Stimulated activated effector memory CD8-positive, alpha-beta T cell treated with anti-CD3 and anti-CD28 coated beads, Interleukin-12 subunit alpha, Interleukin-12 subunit beta, amount 100 ng/mL, for 72 hours (primary cell): ENCODE data around the gene ANKRD10.

Source experiments
- ATAC-seq: fragments of 150-1000 bp; cut with Tn5 transposase; 2 replicates; pipeline ENCODE4 v1.10.0; 2021
- DNase-seq, 2 donors: peaks; one replicate each; pipeline ENCODE4 v3.0.0; 2021 to 2022; ENCODE audit warnings: low spot score in 2 of 2
- H3K27ac Mint-ChIP-seq: one replicate; pipeline ENCODE4 v1.8.0; 2022; ENCODE audit warnings: mild to moderate bottlenecking, mixed read lengths
- H3K36me3 Mint-ChIP-seq: one replicate; pipeline ENCODE4 v1.8.0; 2022; ENCODE audit warnings: mild to moderate bottlenecking, mixed read lengths
- H3K4me1 Mint-ChIP-seq: one replicate; pipeline ENCODE4 v1.8.0; 2022; ENCODE audit warnings: mixed read lengths
- H3K4me3 Mint-ChIP-seq: one replicate; pipeline ENCODE4 v1.8.0; 2022; ENCODE audit warnings: mild to moderate bottlenecking, mixed read lengths
- H3K9me3 Mint-ChIP-seq: one replicate; pipeline ENCODE4 v1.8.0; 2022; ENCODE audit warnings: mixed read lengths

The ANKRD10 gene

DNA sequence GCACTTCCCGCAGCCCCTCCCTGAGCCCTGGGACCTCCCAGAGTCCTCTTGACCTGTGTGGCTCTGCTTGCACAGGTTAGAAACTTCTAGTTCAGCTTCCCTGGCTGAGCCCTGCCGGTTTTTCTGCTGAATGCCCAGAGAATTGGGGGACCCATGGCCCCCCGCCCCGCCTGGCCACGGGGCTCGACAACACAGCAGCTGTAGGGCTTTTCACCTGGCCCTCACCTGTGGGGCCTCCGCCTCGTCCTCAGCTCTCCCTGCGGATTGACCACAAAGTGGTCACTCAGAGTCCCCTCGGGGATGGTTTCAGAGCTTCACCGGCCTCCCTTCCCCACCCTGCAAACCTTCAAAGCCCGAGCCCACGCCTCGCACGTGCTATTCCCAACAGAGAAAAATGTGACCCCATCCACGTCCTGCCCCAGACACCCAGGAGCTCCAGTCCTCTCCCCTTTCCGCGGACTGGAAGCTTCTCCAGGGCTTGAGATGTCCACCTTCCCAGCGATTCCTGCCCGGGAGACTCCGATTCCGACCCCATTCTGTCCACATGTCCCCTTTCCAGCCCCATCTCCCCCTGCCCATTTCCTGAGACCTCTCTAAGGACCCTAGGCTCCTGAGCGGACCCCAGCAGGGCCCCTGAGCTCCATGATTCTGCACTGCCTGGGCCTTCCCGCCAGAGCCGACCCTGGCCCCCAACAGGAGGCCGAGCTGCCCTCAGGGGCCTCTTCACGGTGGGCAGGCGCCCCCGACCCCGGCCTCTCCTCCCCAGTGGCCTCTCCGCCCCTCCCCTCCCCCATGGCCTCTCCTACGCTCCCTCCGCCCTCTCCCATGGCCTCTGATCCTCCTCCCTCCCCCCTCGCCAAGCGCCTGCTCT lies 41.9 kb downstream of the ANKRD10 start:
- Mint-ChIP-seq H3K4me1 (peaks cover 22% of the 10 kb centered on the region), H3K9me3 (no peaks in the 10 kb centered on the region), H3K36me3 (peaks cover 5% of the 10 kb centered on the region), H3K27ac (no peak overlapping the region), H3K4me3 (no peak overlapping the region)
- ATAC-seq (no peak), DNase-seq (no peak)

DNA sequence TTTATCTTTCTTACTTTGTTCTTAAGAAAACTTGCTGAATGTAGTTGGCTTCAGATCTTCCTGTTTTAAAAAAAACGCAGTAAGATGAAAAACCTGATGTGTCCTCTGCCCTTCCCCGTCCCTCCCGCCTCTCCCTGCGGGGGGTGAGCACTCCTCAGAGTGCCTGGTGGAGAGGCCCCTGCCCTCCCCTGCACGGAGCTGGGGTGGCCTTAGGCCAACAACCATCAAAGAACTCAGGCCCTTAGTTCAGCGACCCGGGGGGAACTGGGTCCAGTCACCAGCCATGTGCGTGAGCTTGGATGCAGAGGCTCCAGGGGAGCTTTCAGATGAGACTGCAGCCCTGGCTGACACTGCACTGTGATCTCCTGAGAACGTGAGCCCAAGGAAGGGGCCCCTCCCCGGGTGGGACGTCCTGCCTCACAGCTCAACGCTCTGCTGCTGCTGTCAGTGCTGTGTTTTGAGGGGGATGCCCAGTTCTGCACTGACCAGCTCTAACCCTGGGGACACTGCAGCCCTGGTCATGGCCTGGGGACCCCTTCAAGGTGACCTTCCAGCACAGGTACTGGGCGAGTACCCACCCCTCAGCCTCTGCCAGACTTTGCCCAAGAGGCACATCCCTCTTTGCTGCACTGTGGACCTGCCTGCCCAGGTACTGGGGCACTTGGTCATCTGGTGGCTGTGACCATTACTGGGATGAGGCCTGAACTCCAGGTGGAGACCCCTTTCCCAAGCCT lies 42.7 kb downstream of the ANKRD10 start:
- Mint-ChIP-seq H3K36me3 (peaks cover 5% of the 10 kb centered on the region), H3K4me3 (no peak overlapping the region), H3K4me1 (peaks cover 22% of the 10 kb centered on the region), H3K27ac (no peak overlapping the region), H3K9me3 (no peaks in the 10 kb centered on the region)
- ATAC-seq (no peak), DNase-seq (no peak)

DNA sequence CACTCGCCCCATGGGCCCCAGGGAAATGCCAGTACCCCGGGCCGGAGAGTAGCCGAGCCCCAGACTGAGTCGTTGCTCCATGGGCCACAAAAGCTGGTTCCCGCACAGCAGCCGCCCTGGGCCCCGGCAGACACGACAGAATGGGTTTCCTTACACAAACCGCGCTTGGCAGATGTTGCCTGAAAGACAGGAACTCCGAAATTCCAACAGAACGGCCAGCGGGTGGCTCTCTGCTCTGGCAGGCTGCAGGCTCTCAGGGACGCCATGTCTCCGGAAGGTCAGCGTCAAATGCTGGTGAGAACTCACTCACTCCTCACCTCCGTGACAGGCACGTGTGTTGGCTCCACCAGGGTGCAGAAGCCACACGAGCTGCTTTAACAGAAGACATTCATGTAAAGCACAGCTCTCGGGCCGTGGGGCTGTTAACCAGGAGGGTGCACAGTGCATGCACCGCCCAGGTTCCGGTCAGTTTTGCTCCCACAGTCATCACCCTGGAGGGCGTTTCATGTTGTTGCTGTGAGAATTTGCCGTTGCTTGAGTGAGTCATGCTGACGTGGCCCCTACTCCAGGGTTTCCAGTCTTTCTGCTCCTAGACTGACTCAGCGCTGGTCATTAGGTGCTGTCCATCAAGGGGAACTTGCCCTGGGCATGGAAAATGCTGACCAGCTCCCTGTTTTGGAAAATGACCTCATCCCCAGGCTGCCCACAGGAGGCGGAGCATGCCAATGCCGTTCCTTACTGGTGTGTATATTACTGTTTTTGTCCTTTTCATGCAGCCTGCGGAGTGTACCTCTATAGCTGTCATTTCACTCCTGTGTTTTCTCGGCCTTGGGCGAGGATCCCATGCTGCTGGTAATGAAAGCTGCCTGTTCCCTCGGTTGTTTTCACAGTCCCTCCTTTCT lies 44.8 kb downstream of the ANKRD10 start:
- peaks cover 22% of the 10 kb centered on the region for H3K4me1 Mint-ChIP-seq
- no peak overlapping the region for H3K27ac Mint-ChIP-seq
- no peaks in the 10 kb centered on the region for H3K9me3 Mint-ChIP-seq
- peaks cover 5% of the 10 kb centered on the region for H3K36me3 Mint-ChIP-seq
- ATAC-seq (peak; percentile 78), DNase-seq (no peak)
- H3K4me3 Mint-ChIP-seq, result peak overlapping the region; percentile 53

DNA sequence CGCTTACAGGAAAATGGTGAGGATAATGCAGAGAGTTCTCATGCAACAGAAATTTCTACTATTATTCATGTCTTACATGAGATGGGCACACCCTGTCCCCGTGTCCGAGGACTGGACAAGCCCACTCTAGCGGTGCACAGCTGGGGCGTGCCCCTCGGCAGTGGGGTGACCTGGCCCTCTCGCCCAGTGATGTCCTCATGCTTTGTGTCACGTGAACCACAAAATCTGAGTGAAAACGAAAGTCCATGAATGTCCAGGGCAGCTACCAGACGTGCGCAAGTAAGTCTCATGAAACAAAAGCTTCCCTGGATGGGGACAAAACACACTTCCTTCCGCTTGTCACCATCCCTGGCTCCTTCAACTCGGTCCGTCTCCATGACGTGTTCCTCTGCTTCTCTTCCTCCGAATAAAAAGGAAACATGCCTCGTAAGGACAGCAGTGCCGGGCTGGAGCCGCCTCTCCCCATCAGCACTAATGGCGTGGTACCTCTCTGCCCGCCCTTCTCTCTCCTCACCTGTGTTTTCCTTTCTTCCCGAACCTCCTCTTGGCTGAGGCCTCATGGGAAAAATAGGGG lies 45.6 kb downstream of the ANKRD10 start:
- ATAC-seq (no peak), DNase-seq (no peak)
- H3K36me3 Mint-ChIP-seq, result no peaks in the 10 kb centered on the region
- H3K27ac Mint-ChIP-seq, result no peak overlapping the region
- no peaks in the 10 kb centered on the region for H3K9me3 Mint-ChIP-seq
- peaks cover 22% of the 10 kb centered on the region for H3K4me1 Mint-ChIP-seq
- peak overlapping the region; percentile 53 for H3K4me3 Mint-ChIP-seq

DNA sequence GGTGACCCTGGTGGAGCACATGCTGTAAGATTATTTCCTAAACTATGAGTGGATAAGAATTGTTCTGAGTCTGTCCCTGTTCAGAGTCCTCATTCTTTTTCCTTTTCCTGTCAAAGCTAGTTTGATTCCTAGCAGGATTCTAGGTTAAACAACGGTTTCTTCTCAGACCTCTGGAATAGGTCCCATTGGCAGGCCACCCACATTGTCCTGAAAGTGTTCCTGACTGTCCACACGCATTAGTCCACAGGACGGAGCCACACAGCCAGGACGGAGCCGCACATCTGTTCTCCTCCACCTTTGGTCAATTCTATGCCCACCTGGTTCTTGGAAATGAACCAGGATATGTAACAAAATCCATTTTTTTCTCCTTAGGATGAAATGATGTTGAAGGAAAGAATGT lies 46.1 kb downstream of the ANKRD10 start:
- H3K27ac Mint-ChIP-seq, result no peak overlapping the region
- H3K4me3 Mint-ChIP-seq, result no peak overlapping the region
- no peak for ATAC-seq
- H3K36me3 Mint-ChIP-seq, result no peaks in the 10 kb centered on the region
- peaks cover 22% of the 10 kb centered on the region for H3K4me1 Mint-ChIP-seq
- no peaks in the 10 kb centered on the region for H3K9me3 Mint-ChIP-seq
- DNase-seq, result no peak

DNA sequence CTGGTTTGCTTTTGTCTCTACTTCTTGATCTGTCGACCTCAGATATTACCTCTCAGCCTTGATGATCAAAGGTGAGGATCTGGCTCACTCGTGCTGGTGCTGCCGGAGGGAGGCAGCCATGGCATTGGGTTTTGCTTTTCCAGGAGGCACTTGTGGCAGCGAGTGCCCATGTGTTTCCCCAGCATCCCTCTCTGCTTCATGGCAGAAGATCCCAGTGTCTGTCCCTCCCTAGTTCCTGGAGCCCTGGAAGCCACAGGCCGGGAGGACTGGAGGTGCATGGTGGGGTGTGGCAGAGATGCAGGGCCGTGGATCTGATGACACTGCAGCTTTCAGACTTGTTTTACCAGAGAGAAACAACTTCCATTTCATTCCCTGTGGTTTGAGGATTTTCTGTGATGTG lies 47.5 kb downstream of the ANKRD10 start:
- DNase-seq (no peak), ATAC-seq (no peak)
- no peaks in the 10 kb centered on the region for H3K9me3 Mint-ChIP-seq
- no peak overlapping the region for H3K4me3 Mint-ChIP-seq
- no peaks in the 10 kb centered on the region for H3K36me3 Mint-ChIP-seq
- H3K27ac Mint-ChIP-seq, result no peak overlapping the region
- H3K4me1 Mint-ChIP-seq, result peaks cover 22% of the 10 kb centered on the region

DNA sequence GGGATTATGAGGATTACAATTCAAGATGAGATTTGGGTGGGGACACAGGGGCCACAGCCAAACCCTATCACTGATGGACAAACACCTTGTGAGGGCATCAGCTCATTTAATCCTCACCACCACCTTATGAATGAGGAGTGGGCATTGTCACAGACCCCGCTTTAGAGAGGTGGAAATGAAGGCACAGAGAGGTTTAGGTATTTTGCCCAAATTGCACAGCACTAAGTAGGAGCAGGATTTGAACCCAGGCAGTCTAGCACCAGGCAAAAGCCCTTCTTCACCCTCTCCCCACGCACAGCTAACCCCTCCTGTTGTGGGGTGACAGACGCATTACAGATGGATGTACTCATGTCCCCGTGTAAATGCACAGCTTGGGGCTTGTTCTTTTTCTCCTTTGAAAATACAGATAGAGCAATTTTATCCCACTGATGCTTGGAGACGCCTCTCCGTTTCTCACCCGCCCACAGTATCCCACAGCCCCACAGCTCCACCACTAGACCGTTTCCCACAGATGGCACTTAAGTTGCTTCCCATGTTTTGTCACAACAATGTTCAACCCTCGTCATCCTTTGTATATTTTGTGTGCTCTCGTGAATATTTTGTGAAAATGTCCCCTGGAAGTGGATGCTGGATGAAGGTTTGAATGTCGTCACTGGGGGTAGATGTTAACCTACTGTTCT lies 48.2 kb downstream of the ANKRD10 start:
- Mint-ChIP-seq H3K36me3 (no peaks in the 10 kb centered on the region), H3K4me3 (no peak overlapping the region), H3K9me3 (no peaks in the 10 kb centered on the region), H3K27ac (no peak overlapping the region), H3K4me1 (peaks cover 22% of the 10 kb centered on the region)
- DNase-seq, result no peak
- ATAC-seq, result no peak

DNA sequence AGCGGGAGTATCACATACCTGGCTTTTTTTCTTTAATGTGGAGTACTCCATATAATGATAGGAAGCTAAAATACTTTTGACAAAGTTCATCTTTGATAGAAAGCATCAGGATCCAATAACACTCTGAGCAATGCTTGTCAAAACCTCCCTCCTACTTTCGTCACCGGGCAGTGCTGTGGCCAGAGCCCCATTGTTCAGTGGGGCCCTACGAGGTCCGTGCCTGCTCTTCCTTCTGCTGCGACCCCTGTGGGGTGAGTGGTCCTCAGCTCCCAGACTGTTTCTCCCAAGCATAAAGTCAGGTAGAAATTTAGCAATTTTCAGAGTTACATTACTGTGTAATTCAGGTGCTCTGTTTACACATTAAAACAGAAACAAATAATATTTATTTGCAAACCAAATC lies 51.2 kb downstream of the ANKRD10 start:
- H3K27ac Mint-ChIP-seq, result no peak overlapping the region
- H3K9me3 Mint-ChIP-seq, result no peaks in the 10 kb centered on the region
- DNase-seq (no peak), ATAC-seq (no peak)
- H3K4me1 Mint-ChIP-seq, result no peaks in the 10 kb centered on the region
- no peak overlapping the region for H3K4me3 Mint-ChIP-seq
- no peaks in the 10 kb centered on the region for H3K36me3 Mint-ChIP-seq

DNA sequence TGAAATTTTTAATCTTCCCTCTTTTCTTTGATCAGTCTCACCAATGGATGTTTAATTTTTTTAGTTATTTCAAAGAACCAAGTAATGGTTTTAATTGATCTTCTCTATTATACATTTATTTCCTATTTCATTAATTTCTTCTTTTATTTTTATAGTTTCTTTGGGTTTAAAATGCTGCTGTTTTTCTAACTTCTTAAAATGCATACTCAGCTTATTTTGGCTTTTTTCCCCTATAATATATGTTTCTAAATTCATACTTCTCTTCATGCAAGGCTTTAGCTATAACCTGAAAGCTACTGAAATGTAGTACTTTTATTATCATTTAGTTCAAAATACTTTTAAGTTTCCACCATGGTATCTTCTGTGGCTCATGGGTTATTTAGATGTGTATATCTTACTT lies 53.9 kb downstream of the ANKRD10 start:
- DNase-seq, result no peak
- H3K9me3 Mint-ChIP-seq, result peaks cover 2% of the 10 kb centered on the region
- H3K36me3 Mint-ChIP-seq, result no peaks in the 10 kb centered on the region
- ATAC-seq, result no peak
- no peak overlapping the region for H3K4me3 Mint-ChIP-seq
- no peak overlapping the region for H3K27ac Mint-ChIP-seq
- peaks cover 21% of the 10 kb centered on the region for H3K4me1 Mint-ChIP-seq

DNA sequence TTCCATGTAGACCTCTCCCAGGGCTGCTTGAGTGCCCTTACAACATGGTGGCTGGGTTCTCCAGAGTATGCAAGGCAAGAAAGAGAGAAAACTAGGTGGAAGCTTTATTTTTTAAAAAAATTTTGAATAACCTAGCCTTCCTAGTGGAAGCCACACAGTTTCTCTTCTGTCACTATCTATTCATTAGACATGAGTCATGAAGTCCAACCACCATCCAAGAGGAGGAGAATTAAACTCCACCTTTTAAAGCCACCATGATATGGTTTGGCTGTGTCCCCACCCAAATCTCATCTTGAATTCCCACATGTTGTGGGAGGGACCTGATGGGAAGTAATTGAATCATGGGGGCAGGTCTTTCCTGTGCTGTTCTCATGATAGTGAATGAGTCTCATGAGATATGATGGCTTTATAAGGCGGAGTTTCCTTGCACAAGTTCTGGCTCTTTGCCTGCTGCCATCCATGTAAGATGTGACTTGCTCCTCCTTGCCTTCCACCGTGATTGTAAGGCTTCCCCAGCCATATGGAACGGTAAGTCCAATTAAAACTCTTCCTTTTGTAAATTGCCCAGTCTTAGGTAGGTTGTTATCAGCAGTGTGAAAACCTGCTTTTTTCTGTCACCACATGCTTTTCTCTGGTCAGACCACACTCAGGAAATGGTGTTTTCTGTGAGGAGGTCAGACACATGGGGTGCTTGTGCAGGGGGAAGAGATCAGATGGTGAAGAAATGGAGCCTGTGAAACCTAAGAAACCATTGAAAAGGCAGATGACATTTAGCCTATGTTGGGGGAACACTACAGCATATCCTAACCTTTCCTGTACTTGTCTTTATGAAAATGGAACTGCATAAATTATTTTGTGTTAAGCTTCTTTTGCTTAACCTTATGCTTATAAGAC lies 57.7 kb downstream of the ANKRD10 start:
- Mint-ChIP-seq H3K27ac (no peak overlapping the region), H3K4me1 (peaks cover 21% of the 10 kb centered on the region), H3K36me3 (no peaks in the 10 kb centered on the region), H3K9me3 (peaks cover 2% of the 10 kb centered on the region), H3K4me3 (no peak overlapping the region)
- peak; percentile 82 for ATAC-seq
- DNase-seq, result no peak

DNA sequence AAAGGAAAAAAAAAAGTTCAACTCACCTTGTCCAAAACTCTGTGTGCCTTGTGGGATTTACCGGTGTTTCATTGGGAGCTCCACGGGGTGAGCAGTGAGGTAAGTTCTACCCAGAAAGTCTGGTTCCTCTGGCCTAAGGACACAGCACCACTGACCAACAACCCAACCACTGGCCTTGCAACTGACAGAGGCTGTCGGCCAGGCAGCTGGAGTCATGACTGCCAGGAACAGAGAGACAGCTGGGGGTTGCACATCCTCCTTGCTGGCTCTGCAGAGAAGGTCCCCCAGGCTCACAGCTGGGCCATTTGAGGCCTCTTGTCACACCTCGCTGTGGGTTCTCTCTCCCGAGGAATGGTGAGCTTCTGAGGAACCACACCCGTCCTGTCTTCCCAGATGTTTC lies 59.5 kb downstream of the ANKRD10 start:
- H3K27ac Mint-ChIP-seq, result peak overlapping the region; percentile 26
- DNase-seq (no peak), ATAC-seq (no peak)
- no peaks in the 10 kb centered on the region for H3K36me3 Mint-ChIP-seq
- peaks cover 2% of the 10 kb centered on the region for H3K9me3 Mint-ChIP-seq
- no peak overlapping the region for H3K4me3 Mint-ChIP-seq
- H3K4me1 Mint-ChIP-seq, result peaks cover 21% of the 10 kb centered on the region

DNA sequence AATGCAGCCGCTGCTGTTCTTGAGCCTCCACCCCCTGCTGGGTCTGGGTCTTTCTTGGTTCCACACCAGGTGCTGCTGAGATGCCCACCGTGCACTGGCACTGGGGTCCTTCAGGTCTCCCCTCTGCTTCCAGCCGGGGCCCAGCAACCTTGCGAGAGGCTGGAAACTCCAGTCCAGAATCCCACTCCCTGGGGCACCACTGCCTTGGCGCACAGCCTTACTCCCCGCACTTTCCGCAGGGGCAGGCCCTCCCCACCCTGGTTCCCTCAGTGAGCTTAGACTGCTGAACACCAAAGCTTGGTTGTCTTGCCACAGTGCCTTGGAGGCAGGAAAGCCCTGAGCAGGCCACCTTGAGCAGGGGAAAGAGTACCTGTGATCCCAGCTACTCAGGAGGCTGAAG lies 60.0 kb downstream of the ANKRD10 start:
- Mint-ChIP-seq H3K4me1 (peaks cover 21% of the 10 kb centered on the region), H3K36me3 (no peaks in the 10 kb centered on the region), H3K4me3 (no peak overlapping the region), H3K9me3 (peaks cover 2% of the 10 kb centered on the region), H3K27ac (no peak overlapping the region)
- ATAC-seq (no peak), DNase-seq (no peak)

DNA sequence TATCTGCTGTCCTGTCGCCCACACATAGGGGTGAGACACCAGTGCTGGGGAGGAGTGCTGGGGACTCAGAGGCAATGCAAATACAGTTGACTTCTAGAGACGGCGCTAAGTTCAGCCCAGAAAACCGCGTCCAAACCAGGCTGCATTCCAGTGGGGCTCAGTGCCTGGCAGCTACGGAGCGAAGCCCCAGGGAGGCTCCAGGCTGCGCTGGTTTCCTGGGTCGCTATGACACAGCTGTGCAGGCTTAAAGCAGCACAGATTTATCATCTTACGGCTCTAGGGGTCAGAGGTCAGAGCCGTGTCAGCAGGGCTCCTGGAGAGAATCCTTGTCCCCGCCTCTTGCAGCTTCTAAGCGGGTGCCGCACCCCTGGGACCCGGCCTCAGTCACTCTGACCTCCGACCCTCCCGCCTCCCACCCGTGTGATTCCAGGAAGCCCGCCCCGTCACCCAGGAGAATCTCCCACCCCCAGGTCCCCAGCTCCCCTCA lies 61.6 kb downstream of the ANKRD10 start:
- no peaks in the 10 kb centered on the region for H3K36me3 Mint-ChIP-seq
- peaks cover 21% of the 10 kb centered on the region for H3K4me1 Mint-ChIP-seq
- DNase-seq (no peak), ATAC-seq (no peak)
- H3K27ac Mint-ChIP-seq, result no peak overlapping the region
- H3K4me3 Mint-ChIP-seq, result no peak overlapping the region
- H3K9me3 Mint-ChIP-seq, result peaks cover 2% of the 10 kb centered on the region

DNA sequence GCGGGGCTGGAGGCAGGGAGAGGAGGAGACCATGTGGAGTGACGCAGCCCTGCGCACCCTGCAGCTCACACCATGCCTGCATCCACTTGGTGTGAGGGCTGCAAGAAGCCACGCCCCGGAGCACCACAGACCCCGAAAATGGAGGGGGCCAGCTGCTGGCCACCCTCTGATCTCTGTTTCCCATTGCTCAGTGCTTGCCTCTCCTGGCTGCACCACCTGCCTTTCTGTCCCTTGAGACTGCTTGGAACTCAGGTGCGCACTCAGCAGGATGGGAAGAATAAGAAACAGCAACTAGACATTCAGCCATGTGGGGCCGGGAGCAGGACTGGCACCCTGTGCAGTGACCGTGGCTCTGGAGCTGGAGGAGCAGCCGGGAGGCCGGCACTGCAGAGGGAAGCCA lies 64.0 kb downstream of the ANKRD10 start:
- Mint-ChIP-seq H3K27ac (no peak overlapping the region), H3K9me3 (no peaks in the 10 kb centered on the region), H3K36me3 (no peaks in the 10 kb centered on the region), H3K4me1 (no peaks in the 10 kb centered on the region), H3K4me3 (no peak overlapping the region)
- ATAC-seq (no peak), DNase-seq (no peak)
